ENCODE results near the gene MIOS.

The MIOS gene

DNA sequence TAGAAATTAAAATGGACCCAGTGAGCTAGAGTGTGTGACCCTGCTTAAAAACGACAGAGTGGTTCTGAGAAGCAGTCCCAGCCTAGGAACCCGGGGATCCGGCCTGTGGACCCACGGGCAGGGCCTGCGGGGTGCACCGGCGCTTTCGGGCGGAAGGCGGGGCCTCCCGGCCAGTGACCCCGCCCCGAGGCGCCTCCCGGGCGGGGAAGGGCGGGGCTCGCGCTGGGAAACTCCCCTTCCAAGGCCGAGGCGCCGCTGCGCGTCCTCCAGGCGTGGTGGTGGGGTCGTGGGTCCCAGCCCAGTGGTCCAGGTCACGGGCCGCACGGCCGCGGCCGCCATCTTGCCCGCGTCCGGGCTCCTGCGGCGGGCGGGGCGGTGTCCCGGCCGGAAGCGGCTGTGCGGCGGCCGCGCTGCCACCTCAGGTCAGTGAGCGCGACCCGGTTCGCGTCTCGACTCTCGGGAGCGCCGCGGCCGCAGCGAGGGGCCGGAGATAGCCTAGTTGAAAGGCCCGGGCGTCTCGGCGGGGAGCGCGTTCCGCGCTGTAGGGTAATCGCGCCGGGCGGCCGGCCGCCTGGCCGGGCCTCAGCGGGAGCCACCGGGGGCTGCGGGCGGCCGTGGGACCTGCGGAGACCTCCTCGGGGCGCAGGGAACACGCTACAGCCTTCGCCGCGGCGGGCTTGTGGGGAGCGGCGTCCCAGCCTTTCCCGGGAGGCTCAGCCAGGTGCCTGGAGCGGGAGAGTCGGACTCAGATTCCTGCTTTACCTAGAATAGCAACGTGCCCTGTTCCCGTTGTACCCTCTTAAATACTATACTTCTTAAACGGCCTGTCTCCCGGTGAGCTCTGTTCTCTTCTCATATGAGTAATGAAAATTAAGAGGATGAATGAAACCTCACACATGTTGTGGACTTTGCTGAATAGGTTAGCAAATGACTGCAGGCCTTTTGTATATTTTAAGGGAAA, at the start of gene MIOS:
TSS of gene MIOS (plus strand) at position 234 of the 961 bp plus-strand sequence. CDS start 5,592 bp downstream, outside the sequence.
- no peak for FAIRE-seq

GRCh38 chr7:7517754-7518153, 48.9 kb upstream of the MIOS start:
- FAIRE-seq, result no peak

GRCh38 chr7:7519056-7519455, 47.6 kb upstream of the MIOS start:
- no peak for FAIRE-seq

GRCh38 chr7:7519528-7519927, 47.2 kb upstream of the MIOS start:
- no peak for FAIRE-seq

- no peak for FAIRE-seq
These were observed 45.4 kb upstream of the MIOS start for GRCh38 chr7:7521259-7521658.

GRCh38 chr7:7522421-7522820, 44.3 kb upstream of the MIOS start:
- FAIRE-seq, result no peak

GRCh38 chr7:7524121-7524520, 42.6 kb upstream of the MIOS start:
- FAIRE-seq, result no peak

GRCh38 chr7:7526006-7526405, 40.7 kb upstream of the MIOS start:
- FAIRE-seq, result no peak

GRCh38 chr7:7527047-7527446, 39.6 kb upstream of the MIOS start:
- FAIRE-seq, result no peak

DNA sequence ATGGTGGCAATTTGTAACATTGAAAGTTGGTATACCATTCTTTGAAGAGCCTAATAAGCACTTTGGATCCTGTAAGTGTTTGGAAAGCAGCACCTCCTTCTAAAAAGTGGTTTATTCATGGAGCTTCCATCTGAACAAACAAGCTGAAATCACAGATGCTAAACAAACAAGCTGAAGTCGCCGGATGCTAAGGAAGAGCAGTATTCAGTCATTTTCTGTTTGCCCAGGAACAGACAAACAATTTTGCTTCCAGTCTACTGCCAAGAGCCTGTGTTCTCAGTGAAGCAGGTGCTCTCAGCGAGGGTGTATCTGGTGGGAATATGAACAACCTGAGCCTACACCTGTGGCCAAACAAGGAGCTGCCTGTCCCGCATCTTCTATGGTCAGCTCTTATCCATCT, 37.4 kb upstream of the MIOS start:
- no peak for FAIRE-seq

- FAIRE-seq, result no peak
These were observed 32.8 kb upstream of the MIOS start for GRCh38 chr7:7533831-7534430.

DNA sequence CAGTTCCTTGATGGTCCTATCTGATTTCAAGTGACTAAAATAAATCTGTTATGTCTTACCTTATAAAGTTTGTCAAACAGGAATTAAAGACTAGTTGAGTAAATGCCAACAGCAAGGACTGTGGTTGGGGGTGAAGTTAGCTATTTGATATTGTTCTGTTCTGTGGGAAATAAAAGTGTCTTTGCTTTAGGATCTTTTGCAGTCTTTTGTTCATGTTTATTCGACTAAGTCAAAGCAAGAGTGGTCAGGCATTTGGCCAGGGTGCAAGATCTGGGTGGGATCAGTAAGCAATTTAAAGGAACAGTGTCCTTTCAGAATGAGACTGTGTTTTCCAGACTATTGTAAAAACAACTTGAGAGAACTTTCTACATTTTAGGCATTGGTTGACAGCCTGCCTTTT, 31.0 kb upstream of the MIOS start, which contains the start of gene COL28A1:
TSS of gene COL28A1 (minus strand) at position 183 of the 400 bp plus-strand sequence. CDS start 2,998 bp downstream, outside the sequence.
- FAIRE-seq, result no peak

DNA sequence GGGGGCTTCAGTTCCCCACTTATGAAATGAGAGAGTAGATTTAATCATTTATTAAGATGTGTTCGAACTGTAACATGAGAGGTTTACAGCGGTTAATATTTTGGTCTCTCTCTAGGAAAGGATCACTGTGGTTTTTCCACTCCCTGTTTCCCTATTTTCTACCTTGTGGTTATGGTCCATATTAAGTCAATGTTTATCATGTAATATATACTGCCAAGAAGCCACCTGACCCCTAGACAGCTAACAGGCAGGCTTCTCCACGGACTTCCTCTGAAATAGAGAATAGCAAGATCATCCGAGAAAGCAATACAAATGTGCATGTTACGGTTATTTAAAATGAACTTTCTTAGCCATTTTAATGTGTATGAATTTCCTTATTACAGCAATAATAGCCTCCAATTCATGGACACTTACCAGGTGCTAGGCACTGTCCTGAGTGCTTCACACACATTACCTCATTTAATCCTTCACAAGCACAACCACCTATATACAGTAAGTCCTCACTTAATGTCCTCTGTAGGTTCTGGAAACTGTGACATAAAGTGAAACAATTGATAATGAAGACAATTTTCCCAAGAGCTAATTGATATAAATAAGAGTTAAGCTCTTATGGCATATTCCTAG, 30.2 kb upstream of the MIOS start:
- FAIRE-seq, result no peak

GRCh38 chr7:7537711-7538110, 29.0 kb upstream of the MIOS start:
- FAIRE-seq, result no peak

GRCh38 chr7:7539152-7539551, 27.5 kb upstream of the MIOS start:
- no peak for FAIRE-seq

DNA sequence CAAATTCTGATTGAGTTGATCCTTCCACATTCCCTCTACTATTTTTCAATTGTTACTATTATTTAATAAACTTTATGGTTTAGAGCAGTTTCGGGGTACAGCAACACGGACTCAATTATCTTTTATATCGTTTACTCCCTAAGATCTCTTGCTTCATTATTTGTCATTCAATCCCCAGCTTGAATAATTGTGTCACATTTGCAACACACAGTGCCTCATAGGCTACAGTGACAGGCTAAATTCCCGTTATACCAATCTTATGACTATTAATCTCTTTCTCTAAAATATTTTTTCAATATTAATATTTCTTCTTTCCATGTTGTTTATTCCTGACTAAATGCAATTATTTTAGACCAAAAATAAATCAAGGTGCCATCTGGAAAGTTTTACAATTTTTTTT, 27.0 kb upstream of the MIOS start:
- FAIRE-seq, result no peak

- no peak for FAIRE-seq
These were observed 24.3 kb upstream of the MIOS start for GRCh38 chr7:7542251-7542835.

DNA sequence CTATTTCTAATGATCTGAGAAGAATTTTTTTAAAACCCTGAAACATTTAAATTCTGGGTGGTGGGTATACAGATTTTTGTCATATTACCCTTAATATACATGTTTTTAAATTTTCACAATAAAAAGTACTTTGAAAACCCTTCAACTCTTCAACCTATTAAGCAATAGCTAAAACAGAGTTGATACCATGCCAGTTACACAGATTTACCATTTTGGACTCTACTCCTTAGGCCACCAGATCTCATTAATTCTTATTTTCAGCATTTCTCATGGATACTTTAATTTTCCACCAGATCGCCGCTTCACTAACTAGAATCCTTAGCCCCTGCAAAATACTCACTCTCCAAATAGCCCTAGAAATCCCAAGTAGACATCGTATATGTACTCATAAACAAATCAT, 18.3 kb upstream of the MIOS start:
- no peak for FAIRE-seq

DNA sequence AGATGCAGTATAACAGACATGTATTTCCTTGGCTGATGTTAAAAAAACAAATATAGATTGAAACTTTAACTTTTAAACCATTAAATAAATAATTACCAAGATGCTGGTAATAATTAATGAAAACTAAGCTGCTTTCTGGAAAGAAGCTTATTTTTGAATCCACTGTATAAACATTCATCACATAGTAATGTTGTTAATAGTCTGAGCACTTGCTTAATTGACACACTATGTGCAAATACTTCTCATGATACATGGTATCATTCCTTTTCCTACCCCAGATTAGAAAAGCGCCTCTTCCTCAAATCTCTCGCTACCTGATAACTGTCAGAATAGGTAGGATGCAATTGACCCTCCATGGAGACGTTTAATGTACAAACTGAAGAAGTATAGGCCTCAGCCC, 16.0 kb upstream of the MIOS start:
- no peak for FAIRE-seq

DNA sequence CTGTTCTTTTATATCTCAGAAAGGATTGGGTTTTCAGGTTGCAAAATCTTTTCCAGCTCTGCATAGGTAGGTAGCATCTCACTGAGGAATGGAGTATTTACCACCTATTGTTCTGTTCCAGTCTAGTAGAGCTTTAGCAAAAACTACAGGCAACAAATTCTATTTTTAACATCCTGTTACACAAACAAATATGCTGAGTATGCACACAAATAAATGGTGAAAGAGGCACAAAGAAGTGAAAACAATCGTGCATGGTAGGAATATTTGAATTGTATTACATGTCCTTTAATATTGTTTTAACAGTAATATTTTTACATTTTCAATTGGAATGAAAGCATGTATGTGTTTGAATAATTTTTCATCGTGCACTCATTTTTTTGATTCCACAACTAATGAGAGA, 14.5 kb upstream of the MIOS start:
- no peak for FAIRE-seq

DNA sequence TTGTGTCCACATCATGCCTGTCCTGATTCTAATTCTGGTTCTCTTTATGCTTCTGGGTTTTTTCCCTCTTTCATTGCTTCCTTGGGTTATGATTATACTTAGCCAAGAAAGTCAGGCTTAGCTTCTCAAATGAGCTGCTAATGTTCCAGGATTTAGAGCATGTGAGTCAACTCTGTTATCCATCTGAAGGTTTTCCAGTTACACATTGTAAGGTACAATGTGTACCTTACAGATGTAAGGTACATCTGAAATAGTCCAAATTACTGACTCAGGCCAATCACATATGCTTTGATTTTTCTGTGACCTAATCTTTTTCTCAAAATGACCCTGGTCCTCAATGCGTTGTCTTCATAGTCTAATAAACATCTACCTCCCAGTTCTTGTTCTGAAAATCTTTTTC, 13.3 kb upstream of the MIOS start:
- FAIRE-seq, result no peak

GRCh38 chr7:7554021-7554432, 12.7 kb upstream of the MIOS start:
- FAIRE-seq, result no peak

All from colon (tissue), 2 donors.